ENCODE data around the gene CAMLG. TPM values are rescaled to one million over a fixed set of nuclear protein-coding genes. Genes with fewer than 3 reads are reported as not detected.
"Not testable (repeated sequence)": the region's sequence is repeated elsewhere in the genome, so short reads cannot be mapped to it uniquely, and the experiment has no call there.

Gene CAMLG
- total RNA-seq, 6 donors from 2014 or later = 12.4 to 38.2 (median 20.5) TPM

DNA sequence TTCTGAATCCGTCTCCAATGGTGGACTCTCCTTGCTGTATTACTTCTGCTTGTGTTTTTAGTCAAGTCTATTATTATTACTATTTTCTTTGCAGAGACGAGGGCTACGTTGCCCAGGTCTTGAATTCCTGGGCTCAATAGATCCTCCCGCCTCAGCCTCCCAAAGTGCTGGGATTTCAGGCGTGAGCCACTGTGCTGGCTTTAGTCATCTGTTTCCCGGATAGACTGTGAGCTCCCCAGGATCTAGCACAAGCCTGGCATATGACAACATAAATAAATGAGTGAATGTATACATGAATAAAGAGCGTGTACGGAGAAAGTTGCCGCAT lies 19.8 kb downstream of the CAMLG start:
- peak overlapping the region in 3 of 4 donors; percentile 64 to 95 (median 78) for H3K4me3 ChIP-seq
- H3K36me3 ChIP-seq = no peaks in the 10 kb centered on the region
- 20 to 26% methylated on average over 9 of the region's 9 CpGs for WGBS, 2 donors
- TF ChIP-seq POLR2AphosphoS5 (IDR thresholded peaks at IDR 0.05) (no peak), POLR2A (IDR thresholded peaks at IDR 0.05) (no peak), EP300 (IDR thresholded peaks at IDR 0.05) (no peak)
- TF ChIP-seq, protein P1, sequence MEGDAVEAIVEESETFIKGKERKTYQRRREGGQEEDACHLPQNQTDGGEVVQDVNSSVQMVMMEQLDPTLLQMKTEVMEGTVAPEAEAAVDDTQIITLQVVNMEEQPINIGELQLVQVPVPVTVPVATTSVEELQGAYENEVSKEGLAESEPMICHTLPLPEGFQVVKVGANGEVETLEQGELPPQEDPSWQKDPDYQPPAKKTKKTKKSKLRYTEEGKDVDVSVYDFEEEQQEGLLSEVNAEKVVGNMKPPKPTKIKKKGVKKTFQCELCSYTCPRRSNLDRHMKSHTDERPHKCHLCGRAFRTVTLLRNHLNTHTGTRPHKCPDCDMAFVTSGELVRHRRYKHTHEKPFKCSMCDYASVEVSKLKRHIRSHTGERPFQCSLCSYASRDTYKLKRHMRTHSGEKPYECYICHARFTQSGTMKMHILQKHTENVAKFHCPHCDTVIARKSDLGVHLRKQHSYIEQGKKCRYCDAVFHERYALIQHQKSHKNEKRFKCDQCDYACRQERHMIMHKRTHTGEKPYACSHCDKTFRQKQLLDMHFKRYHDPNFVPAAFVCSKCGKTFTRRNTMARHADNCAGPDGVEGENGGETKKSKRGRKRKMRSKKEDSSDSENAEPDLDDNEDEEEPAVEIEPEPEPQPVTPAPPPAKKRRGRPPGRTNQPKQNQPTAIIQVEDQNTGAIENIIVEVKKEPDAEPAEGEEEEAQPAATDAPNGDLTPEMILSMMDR (IDR thresholded peaks at IDR 0.05) = no peak
- peak; percentile 19 to 33 for ATAC-seq (ENCODE audit: low FRiP score in 2 of 2)
- no peaks in the 10 kb centered on the region for H3K9me3 ChIP-seq
- no peaks in the 10 kb centered on the region for H3K27me3 ChIP-seq
- DNase-seq = no peak
- peaks cover 11 to 21% (median 18%) of the 10 kb centered on the region in 4 donors for H3K4me1 ChIP-seq
- H3K27ac ChIP-seq = peak overlapping the region; percentile 64 to 90 (median 84)

- H3K27me3 ChIP-seq = no peaks in the 10 kb centered on the region
- H3K27ac ChIP-seq = peak within 1 kb of the TSS; percentile 64 to 90 (median 84)
- H3K4me3 ChIP-seq = peak within 1 kb of the TSS; percentile 64 to 95 (median 81)
- DNase-seq (peak; percentile 96 to 98), ATAC-seq (ENCODE audit: low FRiP score in 2 of 2) (peak; percentile 98 to 100)
- no peaks in the 10 kb centered on the region for H3K9me3 ChIP-seq
- TF ChIP-seq POLR2A (IDR thresholded peaks at IDR 0.05) (peak in 2 of 4 donors; percentile 66 to 82), POLR2AphosphoS5 (IDR thresholded peaks at IDR 0.05) (peak; percentile 82 to 93), EP300 (IDR thresholded peaks at IDR 0.05) (peak in 1 of 4 donors; percentile 33)
- TF ChIP-seq, protein P1 (IDR thresholded peaks at IDR 0.05) = peak; percentile 66 to 96 (median 84)
- H3K4me1 ChIP-seq = peaks cover 11 to 21% (median 18%) of the 10 kb centered on the region in 4 donors
- 0 to 1% methylated on average over 11 to 53 of the region's 73 CpGs for WGBS, 2 donors
- H3K36me3 ChIP-seq = no peaks in the 10 kb centered on the region
Observed at GRCh38 chr5:134758504-134759341, 20.4 kb downstream of the CAMLG start, which contains the start of gene DDX46. TSS of gene DDX46 (plus strand) at chr5:134758779. CDS start at chr5:134758939, 160 bp downstream.

GRCh38 chr5:134767528-134768291 lies 29.4 kb downstream of the CAMLG start:
- not testable (repeated sequence) for H3K4me3 ChIP-seq, H3K27me3 ChIP-seq
- 93% methylated on average over 21 of the region's 21 CpGs for WGBS, 2 donors

GRCh38 chr5:134769206-134769605 lies 30.9 kb downstream of the CAMLG start:
- WGBS, 2 donors = 70 to 74% methylated on average over 4 of the region's 4 CpGs
- Histone ChIP-seq H3K36me3 (peaks cover 19 to 95% (median 85%) of the 10 kb centered on the region in 4 donors), H3K27me3 (no peaks in the 10 kb centered on the region), H3K9me3 (no peaks in the 10 kb centered on the region), H3K27ac (no peak overlapping the region), H3K4me1 (no peaks in the 10 kb centered on the region), H3K4me3 (no peak overlapping the region)
- TF ChIP-seq, protein P1 (IDR thresholded peaks at IDR 0.05) = no peak
- TF ChIP-seq EP300 (IDR thresholded peaks at IDR 0.05) (no peak), POLR2AphosphoS5 (IDR thresholded peaks at IDR 0.05) (no peak), POLR2A (IDR thresholded peaks at IDR 0.05) (no peak)
- no peak for DNase-seq
- ATAC-seq (ENCODE audit: low FRiP score in 2 of 2) = no peak

More at GRCh38 chr5:134767528-134768291, 29.4 kb downstream of the CAMLG start:
- H3K36me3 ChIP-seq = peaks cover 12 to 85% (median 73%) of the 10 kb centered on the region in 4 donors
- not testable (repeated sequence) for ATAC-seq (ENCODE audit: low FRiP score in 2 of 2); H3K27ac ChIP-seq; H3K9me3 ChIP-seq; DNase-seq; H3K4me1 ChIP-seq

Measured in upper lobe of left lung (tissue), 6 donors.